Measurements from ENCODE around the gene BCAM. TPM values are rescaled to one million over a fixed set of nuclear protein-coding genes. Genes with fewer than 3 reads are reported as not detected.

Gene BCAM
- total RNA-seq, 1 donor from 2014 or later, result 280 TPM

- intact Hi-C loops (cut with DNase I), result no loop called here
- Histone ChIP-seq H3K36me3 (no peaks in the 10 kb centered on the region), H3K9me3 (no peaks in the 10 kb centered on the region), H3K4me3 (no peak overlapping the region), H3K4me1 (peaks cover 18% of the 10 kb centered on the region), H3K27ac (no peak overlapping the region), H3K27me3 (no peaks in the 10 kb centered on the region)
- no peak for TF ChIP-seq CTCF (IDR thresholded peaks at IDR 0.05)
- DNase-seq (no peak), ATAC-seq (no peak)
Observed at GRCh38 chr19:44806291-44806690, 2.6 kb upstream of the BCAM start.

- peak; percentile 45 for ATAC-seq
Observed at GRCh38 chr19:44807162-44807561, 1.7 kb upstream of the BCAM start.

GRCh38 chr19:44807652-44808462 is 1.0 kb upstream of the BCAM start:
- Histone ChIP-seq H3K4me3 (peak overlapping the region; percentile 71), H3K27ac (peak overlapping the region; percentile 85), H3K36me3 (peaks cover 7% of the 10 kb centered on the region), H3K4me1 (peaks cover 18% of the 10 kb centered on the region), H3K9me3 (no peaks in the 10 kb centered on the region), H3K27me3 (no peaks in the 10 kb centered on the region)
- ATAC-seq, result peak; percentile 88
- peak; percentile 48 for TF ChIP-seq CTCF (IDR thresholded peaks at IDR 0.05)
- intact Hi-C loops (cut with DNase I), result no loop called here
- DNase-seq, result peak; percentile 86

More at GRCh38 chr19:44807162-44807561, 1.7 kb upstream of the BCAM start:
- H3K27ac ChIP-seq, result peak overlapping the region; percentile 85
- H3K36me3 ChIP-seq, result peaks cover 2% of the 10 kb centered on the region
- no peaks in the 10 kb centered on the region for H3K27me3 ChIP-seq
- intact Hi-C loops (cut with DNase I), result no loop called here
- H3K9me3 ChIP-seq, result no peaks in the 10 kb centered on the region
- H3K4me3 ChIP-seq, result no peak overlapping the region
- peak; percentile 73 for DNase-seq
- no peak for TF ChIP-seq CTCF (IDR thresholded peaks at IDR 0.05)
- peaks cover 18% of the 10 kb centered on the region for H3K4me1 ChIP-seq

- Histone ChIP-seq H3K4me3 (peak overlapping the region; percentile 71), H3K27me3 (no peaks in the 10 kb centered on the region), H3K36me3 (peaks cover 22% of the 10 kb centered on the region), H3K27ac (peak overlapping the region; percentile 55), H3K9me3 (no peaks in the 10 kb centered on the region), H3K4me1 (peaks cover 18% of the 10 kb centered on the region)
- DNase-seq, result no peak
- no peak for TF ChIP-seq CTCF (IDR thresholded peaks at IDR 0.05)
- intact Hi-C loops (cut with DNase I), result no loop called here
- no peak for ATAC-seq
Observed at GRCh38 chr19:44809577-44810233, 802 bp downstream of the BCAM start.

- ATAC-seq (no peak), DNase-seq (no peak)
- no peak overlapping the region for H3K27ac ChIP-seq
- H3K9me3 ChIP-seq, result no peaks in the 10 kb centered on the region
- peaks cover 18% of the 10 kb centered on the region for H3K4me1 ChIP-seq
- intact Hi-C loops (cut with DNase I), result no loop called here
- H3K36me3 ChIP-seq, result peaks cover 22% of the 10 kb centered on the region
- peak overlapping the region; percentile 71 for H3K4me3 ChIP-seq
- H3K27me3 ChIP-seq, result no peaks in the 10 kb centered on the region
- no peak for TF ChIP-seq CTCF (IDR thresholded peaks at IDR 0.05)
Observed at GRCh38 chr19:44810234-44811121, 1.6 kb downstream of the BCAM start.

Measured in upper lobe of right lung (tissue), 1 donor.